ENCODE measurements around the gene IGFALS. TPM values are rescaled to one million over a fixed set of nuclear protein-coding genes. Genes with fewer than 3 reads are reported as not detected.

IGFALS gene
- total RNA-seq, 2 experiments from 2014 or later: not detected

DNA sequence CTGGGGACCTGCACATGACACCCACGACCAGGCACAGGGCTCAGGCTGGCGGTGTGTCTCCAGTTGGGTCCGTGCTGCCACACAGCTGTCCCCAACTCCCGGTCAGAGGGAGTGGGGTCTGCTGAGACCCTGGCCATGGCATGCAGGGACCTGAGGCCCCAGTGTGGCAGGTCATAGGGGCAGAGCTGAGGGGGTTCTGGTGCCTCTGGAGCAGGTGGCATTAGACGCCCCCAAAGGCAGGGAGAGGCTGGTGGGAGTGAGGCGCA lies 6.5 kb downstream of the IGFALS start:
- Mint-ChIP-seq H3K4me1 (peaks cover 14% of the 10 kb centered on the region), H3K36me3 (ENCODE audit: low read depth) (peaks cover 8% of the 10 kb centered on the region), H3K27me3 (no peaks in the 10 kb centered on the region), H3K4me3 (no peak overlapping the region), H3K27ac (no peak overlapping the region), H3K9me3 (ENCODE audit: low read depth) (no peaks in the 10 kb centered on the region)
- ATAC-seq (no peak), DNase-seq (no peak)
- POLR2A ChIA-PET: no interaction called here
- intact Hi-C loops (cut with DNase I, micrococcal nuclease): no loop called here
- CTCF ChIA-PET: no interaction called here

DNA sequence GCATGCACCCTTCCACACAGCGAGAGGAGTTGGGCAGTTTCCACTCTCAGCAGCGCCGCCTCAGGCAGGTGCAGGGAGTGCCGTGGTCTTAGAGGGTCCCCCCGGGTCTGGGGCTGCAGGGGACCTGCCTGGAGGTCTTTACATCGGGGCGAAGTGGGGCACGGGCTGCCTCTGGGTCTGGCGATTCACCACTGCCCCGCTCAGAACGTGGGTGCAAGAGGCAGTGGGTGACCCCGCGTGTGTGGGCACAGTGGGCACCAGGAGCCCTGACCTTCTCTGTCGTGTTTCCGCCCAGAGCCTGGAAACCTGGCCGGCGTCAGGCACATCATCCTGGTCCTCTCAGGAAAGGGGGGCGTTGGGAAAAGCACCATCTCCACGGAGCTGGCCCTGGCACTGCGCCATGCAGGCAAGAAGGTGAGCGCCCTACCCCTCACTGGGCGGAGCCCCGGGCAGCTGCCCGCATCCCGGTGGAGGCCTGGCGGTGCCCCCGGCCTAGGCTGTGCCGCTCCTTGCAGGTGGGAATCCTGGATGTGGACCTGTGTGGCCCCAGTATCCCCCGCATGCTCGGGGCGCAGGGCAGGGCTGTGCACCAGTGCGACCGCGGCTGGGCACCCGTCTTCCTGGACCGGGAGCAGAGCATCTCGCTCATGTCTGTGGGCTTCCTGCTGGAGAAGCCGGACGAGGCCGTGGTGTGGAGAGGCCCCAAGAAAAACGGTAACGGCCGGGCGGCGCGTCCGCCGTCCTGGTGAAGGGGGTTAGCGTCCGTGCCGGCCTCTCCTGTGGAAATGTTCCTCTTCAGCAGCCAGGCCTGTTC lies 7.1 kb downstream of the IGFALS start:
- Mint-ChIP-seq H3K27ac (no peak overlapping the region), H3K36me3 (ENCODE audit: low read depth) (peaks cover 8% of the 10 kb centered on the region), H3K4me1 (peaks cover 18% of the 10 kb centered on the region), H3K27me3 (no peaks in the 10 kb centered on the region), H3K4me3 (no peak overlapping the region), H3K9me3 (ENCODE audit: low read depth) (no peaks in the 10 kb centered on the region)
- ATAC-seq: no peak
- intact Hi-C loops (cut with DNase I, micrococcal nuclease): no loop called here
- peak; percentile 9 for DNase-seq
- ChIA-PET POLR2A (no interaction called here), CTCF (no interaction called here)

DNA sequence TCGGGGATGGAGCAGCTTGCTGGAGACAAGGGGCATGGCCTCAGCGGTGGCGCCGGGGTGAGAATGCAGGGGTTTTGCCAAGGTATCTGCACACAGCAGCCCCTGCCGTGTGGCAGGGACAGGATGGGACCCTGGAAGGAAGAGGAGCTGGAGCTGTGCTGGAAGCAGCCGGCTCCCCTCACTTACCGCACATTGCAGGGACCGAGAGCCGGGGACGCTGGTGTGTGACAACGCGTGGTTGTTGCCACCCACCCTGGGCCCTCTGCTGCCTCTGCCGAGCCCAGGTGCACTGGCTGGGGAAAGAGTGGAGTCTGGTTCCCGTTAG lies 7.7 kb downstream of the IGFALS start:
- H3K27me3 Mint-ChIP-seq: no peaks in the 10 kb centered on the region
- ChIA-PET CTCF (no interaction called here), POLR2A (no interaction called here)
- intact Hi-C loops (cut with DNase I, micrococcal nuclease): no loop called here
- ATAC-seq (no peak), DNase-seq (no peak)
- H3K27ac Mint-ChIP-seq: no peak overlapping the region
- H3K4me3 Mint-ChIP-seq: no peak overlapping the region
- no peaks in the 10 kb centered on the region for H3K9me3 Mint-ChIP-seq (ENCODE audit: low read depth)
- H3K36me3 Mint-ChIP-seq (ENCODE audit: low read depth): peaks cover 10% of the 10 kb centered on the region
- peaks cover 25% of the 10 kb centered on the region for H3K4me1 Mint-ChIP-seq

DNA sequence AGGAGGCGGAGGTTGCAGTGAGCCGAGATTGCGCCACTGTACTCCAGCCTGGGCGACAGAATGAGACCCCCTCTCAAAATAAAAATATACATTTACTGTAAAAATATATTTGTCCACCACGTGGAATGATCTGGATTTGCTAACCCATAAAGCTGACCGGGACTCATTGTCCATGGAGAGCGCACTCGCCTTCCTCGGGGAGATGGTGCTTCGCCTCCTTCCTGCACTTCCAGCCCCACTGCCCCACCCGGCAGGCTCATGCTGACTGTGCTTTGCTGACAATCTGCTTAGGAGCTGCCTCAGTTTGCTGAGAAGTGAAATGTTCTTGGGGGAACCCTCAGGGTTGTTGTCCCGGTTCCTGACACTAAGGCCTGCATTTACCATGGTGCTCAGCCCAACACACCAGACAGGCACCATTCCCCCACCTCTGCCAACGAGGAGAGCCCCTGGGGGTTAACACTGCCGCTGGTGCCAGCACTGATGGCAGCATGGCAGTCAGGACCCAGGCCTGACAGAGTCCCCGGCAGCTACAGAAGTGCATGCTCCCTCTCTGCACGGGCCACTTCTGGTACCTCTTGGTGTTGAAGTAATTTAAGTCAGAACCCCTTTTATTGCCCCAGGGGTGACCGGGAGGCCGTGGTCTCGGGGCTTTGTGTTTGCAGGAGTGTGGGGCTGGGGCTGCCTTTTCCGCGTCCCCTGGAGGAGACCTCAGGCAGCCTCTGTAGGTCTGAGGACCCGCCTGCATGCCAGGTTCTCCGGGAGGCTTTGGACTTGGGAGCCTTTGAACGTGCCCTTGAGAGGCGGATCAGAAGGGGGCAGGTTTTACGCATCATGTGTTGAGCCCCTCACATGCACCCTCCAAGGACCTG lies 8.3 kb downstream of the IGFALS start:
- no peaks in the 10 kb centered on the region for H3K9me3 Mint-ChIP-seq (ENCODE audit: low read depth)
- no peak for ATAC-seq
- no peaks in the 10 kb centered on the region for H3K27me3 Mint-ChIP-seq
- no peak for DNase-seq
- peaks cover 26% of the 10 kb centered on the region for H3K4me1 Mint-ChIP-seq
- ChIA-PET CTCF (no interaction called here), POLR2A (no interaction called here)
- peak overlapping the region; percentile 55 for H3K4me3 Mint-ChIP-seq
- intact Hi-C loops (cut with DNase I, micrococcal nuclease): loop anchor here in 1 of 2 experiments (5.0 kb wide), 1 partner anchor 42 kb away; the partner anchor contains the start of genes FAHD1 and HAGH
- no peak overlapping the region for H3K27ac Mint-ChIP-seq
- peaks cover 10% of the 10 kb centered on the region for H3K36me3 Mint-ChIP-seq (ENCODE audit: low read depth)

DNA sequence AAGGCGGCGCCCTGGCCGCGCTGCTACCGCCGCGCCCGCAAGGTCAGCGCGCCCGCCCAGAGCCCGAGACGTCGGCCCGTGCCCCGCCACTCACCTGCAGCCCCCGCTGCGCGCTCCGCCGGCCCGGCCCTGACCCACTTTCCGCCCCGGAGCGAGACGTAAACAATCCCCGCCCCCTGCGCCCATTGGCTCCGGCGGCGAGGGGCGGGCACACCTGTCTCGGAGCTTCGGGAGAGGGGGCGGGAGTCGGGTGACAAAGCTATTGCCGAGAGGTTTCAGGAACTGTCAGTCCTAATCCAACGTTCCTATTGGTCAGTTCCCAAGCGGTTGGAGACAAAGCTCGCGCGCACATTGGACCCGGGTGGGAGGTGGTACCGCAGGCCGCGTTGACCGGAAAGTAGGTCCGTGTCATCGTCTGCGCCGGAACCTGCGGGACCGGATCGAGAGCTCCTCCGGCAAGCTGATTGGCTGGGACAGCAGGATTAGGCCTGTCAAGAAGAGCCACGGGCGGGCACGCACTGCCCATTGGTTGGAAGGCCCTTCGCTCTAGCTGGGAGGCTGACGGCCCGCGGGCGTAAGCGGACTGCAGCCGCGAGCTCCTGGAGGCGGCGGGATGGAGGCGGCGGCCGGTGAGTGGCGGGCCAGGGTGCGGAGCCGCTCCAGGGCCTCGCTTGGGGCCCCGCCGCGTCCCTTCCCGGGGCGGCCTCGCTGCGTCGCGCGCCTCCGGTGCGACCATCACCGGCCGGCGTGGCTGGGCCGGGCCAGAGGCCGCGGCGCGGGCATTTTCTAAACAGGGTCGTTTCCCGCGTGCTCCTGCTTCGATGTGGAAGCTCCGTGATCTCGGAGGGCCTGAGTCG lies 10.9 kb downstream of the IGFALS start, which contains the start of the genes NUBP2 and SPSB3:
Gene NUBP2 (plus strand): TSS at position 553 of the 857 bp plus-strand sequence. CDS start 61 bp downstream, at position 614.
Gene SPSB3 (minus strand): TSS at position 164 of the 857 bp plus-strand sequence. CDS start 1,088 bp downstream, outside the sequence.
- ChIA-PET CTCF (interaction anchor here (0.6 to 1.6 kb wide), 14 partner anchors 8 to 372 kb away, joined by 3 to 16 read pairs (median 4); partner anchors contain the start of genes EME2, MAPK8IP3, MRPS34 and NME3), POLR2A (interaction anchor here (0.6 to 2.8 kb wide), 14 partner anchors 8 to 1146 kb away, joined by 3 to 39 read pairs (median 4); partner anchors contain the start of genes EME2, FAHD1, FLYWCH2 and MAPK8IP3)
- Mint-ChIP-seq H3K36me3 (ENCODE audit: low read depth) (peaks cover 5% of the 10 kb centered on the region), H3K9me3 (ENCODE audit: low read depth) (no peaks in the 10 kb centered on the region), H3K4me1 (peaks cover 26% of the 10 kb centered on the region), H3K27ac (peak within 1 kb of the TSS; percentile 85), H3K27me3 (no peaks in the 10 kb centered on the region), H3K4me3 (peak within 1 kb of the TSS; percentile 94)
- intact Hi-C loops (cut with DNase I, micrococcal nuclease): loop anchor here (1.0 to 5.0 kb wide), 19 partner anchors 9 to 754 kb away; partner anchors contain the start of genes HAGH (in 2 of the 2), MRPS34 (in 2 of the 2), ABCA3 (in 1 of the 2) and CRAMP1 (in 1 of the 2)
- DNase-seq (peak; percentile 99), ATAC-seq (peak; percentile 93)

DNA sequence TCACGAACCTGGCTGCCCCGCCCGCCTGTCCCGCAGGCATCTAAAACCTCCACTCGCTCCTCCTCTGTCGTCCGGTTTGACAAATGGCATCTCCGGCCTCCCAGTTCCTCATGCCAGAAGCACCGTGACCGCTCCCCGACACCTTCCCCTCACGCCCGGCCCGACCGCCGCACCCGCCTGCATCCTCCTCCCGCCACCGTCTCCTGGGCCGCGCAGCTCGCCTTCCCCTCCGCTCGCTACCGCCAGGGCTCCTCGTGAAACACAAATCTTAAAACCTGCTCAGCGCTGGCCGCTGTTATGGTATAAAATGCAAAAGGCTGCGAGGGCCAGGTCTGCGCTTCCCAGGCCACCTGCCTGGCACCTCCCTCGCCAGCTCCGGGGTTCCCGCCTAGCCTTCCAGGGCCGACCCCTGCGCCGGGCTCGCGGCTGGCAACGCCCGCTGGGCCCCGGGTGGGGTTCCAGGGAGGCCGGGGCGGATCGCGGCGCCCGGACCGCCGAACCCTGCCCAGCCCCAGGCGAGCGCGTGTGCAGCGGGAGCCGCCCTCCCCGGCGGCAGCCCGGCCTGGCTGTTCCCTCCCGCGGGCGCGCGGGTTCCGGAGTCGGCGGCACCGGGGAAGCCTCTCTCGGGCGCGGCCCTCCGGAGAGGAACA lies 11.6 kb downstream of the IGFALS start:
- H3K27me3 Mint-ChIP-seq: no peaks in the 10 kb centered on the region
- intact Hi-C loops (cut with DNase I, micrococcal nuclease): loop anchor here (1.0 to 5.0 kb wide), 19 partner anchors 9 to 755 kb away; partner anchors contain the start of genes HAGH (in 2 of the 2), MRPS34 (in 2 of the 2), ABCA3 (in 1 of the 2) and CRAMP1 (in 1 of the 2)
- ChIA-PET CTCF (interaction anchor here (0.6 to 1.6 kb wide), 13 partner anchors 8 to 373 kb away, joined by 3 to 16 read pairs (median 5); partner anchors contain the start of genes EME2, MAPK8IP3, MRPS34 and NME3), POLR2A (interaction anchor here (0.6 to 2.8 kb wide), 10 partner anchors 9 to 1101 kb away, joined by 3 to 39 read pairs (median 5); partner anchors contain the start of genes EME2, FAHD1, FLYWCH2 and MAPK8IP3)
- no peaks in the 10 kb centered on the region for H3K9me3 Mint-ChIP-seq (ENCODE audit: low read depth)
- H3K4me3 Mint-ChIP-seq: peak overlapping the region; percentile 94
- peak; percentile 61 for DNase-seq
- H3K36me3 Mint-ChIP-seq (ENCODE audit: low read depth): peaks cover 5% of the 10 kb centered on the region
- peaks cover 26% of the 10 kb centered on the region for H3K4me1 Mint-ChIP-seq
- ATAC-seq: peak; percentile 1
- no peak overlapping the region for H3K27ac Mint-ChIP-seq

DNA sequence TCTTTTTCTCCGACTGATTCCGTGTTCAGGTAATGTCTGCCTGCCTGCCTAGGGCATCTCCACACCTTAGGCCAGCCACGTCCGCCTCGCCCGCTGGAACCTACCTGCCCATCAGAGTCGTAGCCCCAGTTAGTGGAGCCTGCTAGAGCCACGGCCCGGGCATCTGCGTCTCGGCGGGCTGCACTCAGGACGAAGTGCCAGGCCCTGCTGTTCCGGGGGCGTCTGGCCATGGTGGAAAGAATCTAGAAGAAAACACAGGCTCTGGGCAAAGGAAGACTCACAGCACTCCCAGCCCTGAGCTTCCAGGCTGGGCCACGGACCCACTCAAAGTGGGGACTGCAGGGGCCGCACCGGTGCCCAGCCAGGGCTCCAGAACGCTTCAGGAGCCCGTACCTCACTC lies 12.3 kb downstream of the IGFALS start:
- peaks cover 8% of the 10 kb centered on the region for H3K36me3 Mint-ChIP-seq (ENCODE audit: low read depth)
- peak; percentile 5 for DNase-seq
- no peaks in the 10 kb centered on the region for H3K27me3 Mint-ChIP-seq
- no peak for ATAC-seq
- CTCF ChIA-PET: interaction anchor here (0.6 kb wide), 2 partner anchors 74 to 150 kb away, joined by 3 to 4 read pairs; no protein-coding TSS in a partner anchor
- peaks cover 26% of the 10 kb centered on the region for H3K4me1 Mint-ChIP-seq
- peak overlapping the region; percentile 25 for H3K27ac Mint-ChIP-seq
- intact Hi-C loops (cut with DNase I, micrococcal nuclease): loop anchor here in 1 of 2 experiments (5.0 kb wide), 1 partner anchor 46 kb away; the partner anchor contains the start of genes FAHD1 and HAGH
- POLR2A ChIA-PET: interaction anchor here (0.6 to 2.8 kb wide), 2 partner anchors 9 to 734 kb away, joined by 3 to 39 read pairs; partner anchors contain the start of genes EME2, MRPS34 and NME3
- H3K9me3 Mint-ChIP-seq (ENCODE audit: low read depth): no peaks in the 10 kb centered on the region
- peak overlapping the region; percentile 94 for H3K4me3 Mint-ChIP-seq

DNA sequence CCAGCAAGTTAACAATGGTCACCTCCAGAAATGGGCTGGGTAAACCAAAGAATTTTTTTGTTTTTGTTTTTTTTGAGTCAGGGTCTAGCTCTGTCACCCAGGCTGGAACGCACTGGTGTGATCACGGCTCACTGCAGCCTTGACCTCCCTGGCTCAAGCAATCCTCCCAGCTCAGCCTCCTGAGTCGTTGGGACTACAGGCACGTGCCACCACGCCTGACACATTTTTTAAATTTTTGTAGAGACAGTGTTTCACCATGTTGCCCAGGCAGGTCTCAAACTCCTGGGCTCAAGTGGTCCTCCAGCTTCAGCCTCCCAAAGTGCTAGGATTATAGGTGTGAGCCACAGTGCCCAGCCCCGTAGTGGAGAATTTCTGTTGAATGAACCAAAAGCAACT lies 12.8 kb downstream of the IGFALS start:
- H3K9me3 Mint-ChIP-seq (ENCODE audit: low read depth): no peaks in the 10 kb centered on the region
- H3K27ac Mint-ChIP-seq: no peak overlapping the region
- peak; percentile 3 for DNase-seq
- peak overlapping the region; percentile 94 for H3K4me3 Mint-ChIP-seq
- H3K27me3 Mint-ChIP-seq: no peaks in the 10 kb centered on the region
- ChIA-PET POLR2A (no interaction called here), CTCF (no interaction called here)
- H3K36me3 Mint-ChIP-seq (ENCODE audit: low read depth): peaks cover 8% of the 10 kb centered on the region
- intact Hi-C loops (cut with DNase I, micrococcal nuclease): loop anchor here in 1 of 2 experiments (5.0 kb wide), 1 partner anchor 47 kb away; the partner anchor contains the start of genes FAHD1 and HAGH
- ATAC-seq: no peak
- H3K4me1 Mint-ChIP-seq: peaks cover 26% of the 10 kb centered on the region

DNA sequence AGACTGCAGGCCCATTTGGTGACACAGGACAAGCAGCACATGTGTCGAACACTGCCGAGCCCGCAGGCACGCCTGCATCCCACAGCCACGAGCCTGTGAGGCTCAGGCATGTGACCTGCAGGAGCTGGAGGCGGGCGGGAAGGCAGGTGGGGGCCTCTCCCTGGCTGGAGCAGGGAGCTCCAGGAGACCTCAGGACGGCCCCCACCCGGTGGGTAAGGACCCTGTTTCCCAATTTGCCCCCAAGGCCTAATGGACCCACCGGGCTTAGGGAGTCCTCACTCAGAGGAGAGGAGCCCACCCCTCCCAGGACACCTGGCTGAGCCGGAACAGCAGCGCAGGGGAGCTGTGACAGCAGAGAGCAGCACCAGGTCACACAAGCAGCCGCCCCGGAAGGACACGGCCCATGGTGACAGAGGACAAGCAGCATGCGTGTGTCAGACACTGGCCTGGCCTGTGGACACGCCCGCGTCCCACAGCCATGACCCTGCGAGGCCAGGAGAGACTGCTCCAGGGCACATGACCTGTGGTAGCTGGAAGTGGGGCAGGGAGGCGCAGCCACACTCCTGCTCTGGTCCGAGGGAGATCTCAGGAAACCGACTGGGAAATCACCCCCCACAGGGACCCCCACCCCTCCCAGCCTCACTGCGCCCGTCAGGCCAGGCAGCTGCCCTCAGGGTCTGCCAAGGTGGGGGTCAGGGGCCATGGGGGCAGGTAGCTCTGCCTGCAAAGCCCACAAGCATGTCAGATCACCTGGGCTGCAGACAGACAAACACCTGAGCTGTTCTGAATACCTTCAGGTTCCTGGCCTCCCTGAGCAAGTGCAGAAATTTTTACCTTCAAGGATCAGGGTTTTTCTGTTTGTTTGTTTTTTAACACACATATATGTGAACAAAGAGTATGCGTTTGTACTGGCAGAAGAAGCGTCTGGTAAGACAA lies 13.5 kb downstream of the IGFALS start:
- CTCF ChIA-PET: no interaction called here
- peaks cover 8% of the 10 kb centered on the region for H3K36me3 Mint-ChIP-seq (ENCODE audit: low read depth)
- no peak overlapping the region for H3K27ac Mint-ChIP-seq
- POLR2A ChIA-PET: no interaction called here
- peak overlapping the region; percentile 12 for H3K4me3 Mint-ChIP-seq
- no peaks in the 10 kb centered on the region for H3K9me3 Mint-ChIP-seq (ENCODE audit: low read depth)
- ATAC-seq (no peak), DNase-seq (peak; percentile 10)
- intact Hi-C loops (cut with DNase I, micrococcal nuclease): loop anchor here in 1 of 2 experiments (5.0 kb wide), 1 partner anchor 47 kb away; the partner anchor contains the start of genes FAHD1 and HAGH
- H3K4me1 Mint-ChIP-seq: peaks cover 22% of the 10 kb centered on the region
- no peaks in the 10 kb centered on the region for H3K27me3 Mint-ChIP-seq
